H1 (cell line): Measurements from ENCODE around the gene ZBED1. TPM values are rescaled to one million over a fixed set of nuclear protein-coding genes. Genes with fewer than 3 reads are reported as not detected.
"Not testable (repeated sequence)": the region's sequence is repeated elsewhere in the genome, so short reads cannot be mapped to it uniquely, and the experiment has no call there.

Source experiments
- CTCF ChIA-PET: fragments of 300-600 bp; sonication (Branson Sonifier 250); formaldehyde crosslinking; loops from one replicate; lab custom pipeline; 2021; ENCODE audit not compliant: partially characterized antibody; lab: Charles Lee
- POLR2A ChIA-PET: fragments of 300-600 bp; sonication (Branson Sonifier 250); formaldehyde crosslinking; loops from one replicate; lab custom pipeline; 2021; ENCODE audit warnings: inconsistent platforms; ENCODE audit not compliant: partially characterized antibody; lab: Charles Lee
- DNase-seq, 2 experiments: peaks; one replicate each; pipeline versions ENCODE4 v3.0.0 to v3.0.0-alpha.2; 2010 to 2022; ENCODE audit warnings: low spot score in 2 of 2, low read depth in 1 of 2, mixed read lengths in 1 of 2
- FAIRE-seq: peaks from 2 replicates; lab custom pipeline; 2011; peaks lifted over from hg19 to GRCh38; lab: Jason Lieb, UNC
- H2AFZ ChIP-seq: 2 replicates; pipeline ENCODE4 v1.8.1; 2012; ENCODE audit warnings: low read length, inconsistent platforms
- H2AK5ac ChIP-seq: 2 replicates; pipeline ENCODE4 v1.6.1; 2013; ENCODE audit warnings: low read depth, low read length
- H2BK120ac ChIP-seq: replicated peaks from 2 replicates; pipeline ENCODE3; 2013; ENCODE audit warnings: low read depth, low read length, inconsistent platforms
- H2BK12ac ChIP-seq: 2 replicates; pipeline ENCODE4 v1.6.1; 2013; ENCODE audit warnings: low read depth, low read length
- H2BK15ac ChIP-seq: 2 replicates; pipeline ENCODE4 v1.6.1; 2013; ENCODE audit warnings: low read length
- H2BK20ac ChIP-seq: 2 replicates; pipeline ENCODE4 v1.6.1; 2013; ENCODE audit warnings: low read length
- H2BK5ac ChIP-seq: 2 replicates; pipeline ENCODE4 v1.6.1; 2013; ENCODE audit warnings: low read depth, low read length
- H3K14ac ChIP-seq: 2 replicates; pipeline ENCODE4 v1.6.1; 2013; ENCODE audit warnings: inconsistent platforms; ENCODE audit not compliant: insufficient read length
- H3K18ac ChIP-seq: 2 replicates; pipeline ENCODE4 v1.6.1; 2013; ENCODE audit warnings: low read length; ENCODE audit errors: extremely low read depth
- H3K23ac ChIP-seq: 2 replicates; pipeline ENCODE4 v1.6.1; 2013; ENCODE audit warnings: inconsistent platforms; ENCODE audit not compliant: insufficient read length
- H3K23me2 ChIP-seq: 2 replicates; pipeline ENCODE4 v1.6.1; 2013; ENCODE audit warnings: low read depth, low read length
- H3K27ac ChIP-seq: 2 replicates; pipeline ENCODE4 v1.6.1; 2011; ENCODE audit warnings: low read depth, low read length, inconsistent platforms
- H3K27me3 ChIP-seq, 4 experiments: replicated peaks in 1 of 4; 1 replicate in 1 of 4; 2 replicates in 3 of 4; pipeline versions ENCODE4 v1.6.1 to v1.8.1; 2011 to 2013; ENCODE audit warnings: low read length in 3 of 4, mild to moderate bottlenecking in 3 of 4, inconsistent platforms in 2 of 4, mixed read lengths in 2 of 4, moderate library complexity in 1 of 4; ENCODE audit not compliant: control insufficient read depth in 3 of 4, insufficient read depth in 3 of 4; ENCODE audit errors: extremely low read depth in 1 of 4
- H3K36me3 ChIP-seq, 4 experiments: 2 replicates each; pipeline versions ENCODE4 v1.6.1 to v1.8.1; 2011 to 2013; ENCODE audit warnings: mild to moderate bottlenecking in 4 of 4, low read length in 3 of 4, moderate library complexity in 2 of 4, control low read depth in 1 of 4, inconsistent platforms in 1 of 4; ENCODE audit not compliant: insufficient read depth in 4 of 4, control insufficient read depth in 2 of 4
- H3K4ac ChIP-seq: replicated peaks from 2 replicates; pipeline ENCODE3; 2013; ENCODE audit warnings: low read length, low read depth, mixed read lengths, inconsistent platforms; ENCODE audit not compliant: insufficient read length
- H3K4me1 ChIP-seq, 4 experiments: replicated peaks in 1 of 4; 1 replicate in 1 of 4; 2 replicates in 3 of 4; pipeline versions ENCODE4 v1.6.1 to v1.8.1; 2011 to 2013; ENCODE audit warnings: low read length in 3 of 4, inconsistent platforms in 2 of 4, mixed read lengths in 1 of 4; ENCODE audit not compliant: insufficient read depth in 4 of 4, control insufficient read depth in 3 of 4
- H3K4me2 ChIP-seq, 2 experiments: 2 replicates each; pipeline versions ENCODE4 v1.6.1 to v1.8.1; 2011 to 2013; ENCODE audit warnings: low read depth in 2 of 2, low read length in 2 of 2, control low read depth in 1 of 2, inconsistent platforms in 1 of 2, mild to moderate bottlenecking in 1 of 2; ENCODE audit not compliant: insufficient read depth in 1 of 2
- H3K4me3 ChIP-seq, 4 experiments: fragments of 200-600, 300-600 bp in 1 of 4; sonication (generic), shearing (Covaris generic), sonication (Bioruptor Twin) in 1 of 4; 2 replicates each; pipeline versions ENCODE4 v1.5.1 to v1.8.1; 2011 to 2016; ENCODE audit warnings: low read length in 4 of 4, low read depth in 3 of 4, control low read depth in 2 of 4, inconsistent platforms in 2 of 4, mild to moderate bottlenecking in 2 of 4, mixed read lengths in 1 of 4, moderate library complexity in 1 of 4; ENCODE audit not compliant: insufficient read depth in 2 of 4; ENCODE audit errors: extremely low read depth in 1 of 4
- H3K56ac ChIP-seq: replicated peaks from 2 replicates; pipeline ENCODE3; 2013; ENCODE audit warnings: low read depth, mild to moderate bottlenecking, mixed read lengths, low read length, inconsistent platforms; ENCODE audit not compliant: insufficient read length
- H3K79me1 ChIP-seq: 2 replicates; pipeline ENCODE4 v1.6.1; 2013; ENCODE audit warnings: low read depth, low read length, control low read depth
- H3K79me2 ChIP-seq, 2 experiments: 2 replicates each; pipeline versions ENCODE4 v1.6.1 to v1.8.1; 2012 to 2013; ENCODE audit warnings: low read length in 2 of 2, mild to moderate bottlenecking in 2 of 2, inconsistent platforms in 1 of 2; ENCODE audit not compliant: insufficient read depth in 2 of 2, control insufficient read depth in 1 of 2
- H3K9ac ChIP-seq, 4 experiments: replicated peaks in 1 of 4; 1 replicate in 1 of 4; 2 replicates in 3 of 4; pipeline versions ENCODE4 v1.6.1 to v1.8.1; 2011 to 2013; ENCODE audit warnings: low read depth in 3 of 4, low read length in 3 of 4, control low read depth in 2 of 4, mild to moderate bottlenecking in 2 of 4, moderate library complexity in 2 of 4, inconsistent platforms in 1 of 4; ENCODE audit errors: extremely low read depth in 1 of 4
- H3K9me3 ChIP-seq, 2 experiments: 2 replicates each; pipeline versions ENCODE4 v1.6.1 to v1.8.1; 2012 to 2013; ENCODE audit warnings: mild to moderate bottlenecking in 2 of 2, moderate library complexity in 2 of 2, control low read depth in 1 of 2, inconsistent platforms in 1 of 2, low read depth in 1 of 2, low read length in 1 of 2, mixed read lengths in 1 of 2; ENCODE audit not compliant: insufficient read depth in 2 of 2
- H4K20me1 ChIP-seq, 2 experiments: replicated peaks in 1 of 2; 2 replicates each; pipeline versions ENCODE3 to v1.8.1; 2011 to 2013; ENCODE audit warnings: inconsistent platforms in 2 of 2, low read length in 2 of 2, mild to moderate bottlenecking in 1 of 2; ENCODE audit not compliant: insufficient read depth in 2 of 2, control insufficient read depth in 1 of 2
- H4K5ac ChIP-seq: 2 replicates; pipeline ENCODE4 v1.6.1; 2013; ENCODE audit warnings: low read length, low read depth, mixed read lengths, inconsistent platforms; ENCODE audit not compliant: insufficient read length
- H4K8ac ChIP-seq: 2 replicates; pipeline ENCODE4 v1.8.0; 2013; ENCODE audit warnings: mild to moderate bottlenecking, moderate library complexity, low read length, inconsistent platforms; ENCODE audit not compliant: insufficient read depth; ENCODE audit errors: extremely low read depth
- H4K91ac ChIP-seq: replicated peaks from 2 replicates; pipeline ENCODE3; 2013; ENCODE audit warnings: low read length, mixed read lengths, inconsistent platforms; ENCODE audit not compliant: insufficient read length
- RXRA ChIP-seq: IDR thresholded peaks from 2 replicates; pipeline ENCODE4 v1.6.1; 2011; ENCODE audit warnings: low read depth, mild to moderate bottlenecking, low read length, moderate library complexity; ENCODE audit not compliant: insufficient read depth
- TBP ChIP-seq: IDR thresholded peaks from 2 replicates; pipeline ENCODE4 v1.6.1; 2011; ENCODE audit warnings: low read depth, low read length, improper control_type of control experiment
- WGBS, 2 experiments: shearing (Covaris generic) in 1 of 2; methylation state at CpG; one replicate each; pipeline versions ENCODE4 v1.1.6 to v1.1.7; 2013 to 2015; ENCODE audit warnings: low lambda C conversion rate in 2 of 2, mixed read lengths in 2 of 2, inconsistent platforms in 1 of 2, low coverage in 1 of 2, missing lambda C conversion rate in 1 of 2; ENCODE audit not compliant: insufficient replicate concordance in 2 of 2, insufficient coverage in 1 of 2, insufficient read length in 1 of 2; ENCODE audit errors: extremely low coverage in 1 of 2, missing lambda C conversion rate in 1 of 2; 5-methylcytosine and 5-hydroxymethylcytosine counted together
- polyA plus RNA-seq, 7 experiments: library from polyadenylated mRNA; depleted of rRNA in 3 of 7; stranded (reverse) in 5 of 7; unstranded in 2 of 7; fragments of >200 nt in 5 of 7; fragments of 200-250 nt in 2 of 7; gene quantifications; 1 replicate in 5 of 7; 2 replicates in 1 of 7; 4 replicates in 1 of 7; pipeline versions ENCODE4 v1.2.1 to v1.2.3, GENCODE V29; 2011 to 2013; ENCODE audit warnings: missing spikeins in 2 of 7, mixed read lengths in 2 of 7
- total RNA-seq: library from RNA; stranded (reverse); fragmentation: NEBNext Ultra II Directional; extraction: Animal tissue kit (Norgen Biotek cat#: 25700); gene quantifications from 2 replicates; pipeline ENCODE4 v1.2.1, GENCODE V29; 2021

The ZBED1 gene
- total and polyA plus RNA-seq, 2 of the 8 experiments (the other 6 are each of a cell fraction or from before 2014, with no cell fraction given), result 28.5 to 45.8 TPM

- TF ChIP-seq RXRA (no peak), TBP (no peak)
Measured at GRCh38 chrX:2536141-2536540, 35.4 kb upstream of the ZBED1 start (continued).

GRCh38 chrX:2534261-2535021 is 33.7 kb upstream of the ZBED1 start:
- H3K4me2 ChIP-seq, H3K9me3 ChIP-seq, H3K36me3 ChIP-seq, H3K27ac ChIP-seq, DNase-seq, CTCF ChIA-PET, H3K4me3 ChIP-seq, H3K23ac ChIP-seq, H3K9ac ChIP-seq, H4K5ac ChIP-seq, H2BK5ac ChIP-seq, H2BK120ac ChIP-seq, H2AK5ac ChIP-seq, H2AFZ ChIP-seq, H3K79me2 ChIP-seq, H2BK20ac ChIP-seq, POLR2A ChIA-PET, FAIRE-seq, H3K4me1 ChIP-seq, H2BK12ac ChIP-seq, H3K56ac ChIP-seq, H3K23me2 ChIP-seq, H3K27me3 ChIP-seq, H3K79me1 ChIP-seq, H3K18ac ChIP-seq, H2BK15ac ChIP-seq, H3K14ac ChIP-seq, H4K20me1 ChIP-seq, H4K8ac ChIP-seq, H3K4ac ChIP-seq, H4K91ac ChIP-seq: not testable (repeated sequence)
- WGBS, 2 experiments, result 70% methylated on average over 4 of the region's 5 CpGs; no CpG with 5 or more reads in 1 of the 2 experiments
